HepG2 (cell line): ENCODE results near the gene ZNF524. TPM values are rescaled to one million over a fixed set of nuclear protein-coding genes. Genes with fewer than 3 reads are reported as not detected.

Experiments
- ATAC-seq: fragments of 200-7000 bp; cut with Tn5 transposase; 3 replicates; pipeline ENCODE4 v1.9.1; 2020; ENCODE audit warnings: mild to moderate bottlenecking, moderate library complexity
- BruUV-seq: library from RNA; stranded (reverse); fragments of 400-500 nt; replicated peaks from 2 replicates; lab custom pipeline; 2021; lab: Mats Ljungman, UMichigan
- CTCF ChIA-PET: fragments of 300-600 bp; formaldehyde crosslinking; extraction: SDS; loops from one replicate; lab custom pipeline; 2021; ENCODE audit warnings: low total read pairs, inconsistent platforms, low intra/inter-chr PET ratio; lab: Yijun Ruan, JAX
- POLR2A ChIA-PET: fragments of 350-600 bp; sonication (Branson Sonifier 250); formaldehyde crosslinking; loops from one replicate; lab custom pipeline; 2020; ENCODE audit warnings: antibody characterized with exemption, inconsistent platforms; lab: Yijun Ruan, JAX
- DNase-seq: peaks from one replicate; pipeline ENCODE4 v3.0.0-alpha.2; 2015; ENCODE audit warnings: low spot score
- FAIRE-seq: peaks from 3 replicates; lab custom pipeline; 2011; peaks lifted over from hg19 to GRCh38; lab: Jason Lieb, UNC
- H2AFZ ChIP-seq: one replicate; pipeline ENCODE4 v1.6.1; 2011; ENCODE audit warnings: low read length, inconsistent platforms
- H3K27ac ChIP-seq: fragments of 300-600 bp; 3 replicates; pipeline ENCODE4 v1.8.0; 2011; ENCODE audit warnings: mixed run types, mild to moderate bottlenecking, mixed read lengths, low read length, inconsistent platforms; ENCODE audit not compliant: insufficient read depth; ENCODE audit errors: extremely low read length
- H3K27me3 ChIP-seq, 2 experiments: fragments of 200-600 bp in 1 of 2; 2 replicates in 1 of 2; 3 replicates in 1 of 2; pipeline versions ENCODE4 v1.6.0 to v1.8.0; 2011; ENCODE audit warnings: low read length in 2 of 2, mild to moderate bottlenecking in 2 of 2, moderate library complexity in 2 of 2, inconsistent platforms in 1 of 2; ENCODE audit not compliant: insufficient read depth in 2 of 2, control insufficient read depth in 1 of 2
- H3K36me3 ChIP-seq, 2 experiments: fragments of 200-600 bp in 1 of 2; replicated peaks in 1 of 2; 2 replicates in 1 of 2; 3 replicates in 1 of 2; pipeline versions ENCODE4 v1.5.1 to v1.8.0; 2011; ENCODE audit warnings: low read length in 2 of 2, inconsistent platforms in 1 of 2; ENCODE audit not compliant: insufficient read depth in 2 of 2, control insufficient read depth in 1 of 2
- H3K4me1 ChIP-seq: 2 replicates; pipeline ENCODE4 v1.5.1; 2012; ENCODE audit warnings: low read length, inconsistent platforms; ENCODE audit not compliant: insufficient read depth
- H3K4me2 ChIP-seq: 2 replicates; pipeline ENCODE4 v1.6.0; 2011; ENCODE audit warnings: low read depth, low read length, inconsistent platforms
- H3K4me3 ChIP-seq, 3 experiments: fragments of 200-600 bp in 1 of 3; sonication (generic), shearing (Covaris generic) in 1 of 3; replicated peaks in 1 of 3; 2 replicates each; pipeline ENCODE4 v1.5.1; 2011 to 2016; ENCODE audit warnings: low read length in 3 of 3, inconsistent platforms in 2 of 3, low read depth in 2 of 3, mild to moderate bottlenecking in 2 of 3, control low read depth in 1 of 3, mixed read lengths in 1 of 3; ENCODE audit not compliant: insufficient read depth in 1 of 3
- H3K79me2 ChIP-seq: one replicate; pipeline ENCODE4 v1.6.1; 2011; ENCODE audit warnings: low read length, inconsistent platforms; ENCODE audit not compliant: insufficient read depth
- H3K9ac ChIP-seq: 2 replicates; pipeline ENCODE4 v1.6.0; 2011; ENCODE audit warnings: mild to moderate bottlenecking, low read depth, low read length, inconsistent platforms; ENCODE audit not compliant: insufficient read depth
- H3K9me3 ChIP-seq: 2 replicates; pipeline ENCODE4 v1.5.1; 2012; ENCODE audit warnings: mild to moderate bottlenecking, low read length
- H4K20me1 ChIP-seq: 2 replicates; pipeline ENCODE4 v1.6.0; 2011; ENCODE audit warnings: inconsistent platforms, mild to moderate bottlenecking, low read length, moderate library complexity; ENCODE audit not compliant: insufficient read depth
- CHCHD3 ChIP-seq: sonication (generic); formaldehyde crosslinking; IDR thresholded peaks from 2 replicates; pipeline ENCODE4 v1.8.0; 2022; ENCODE audit warnings: mild to moderate bottlenecking, missing genetic modification reagents, moderate library complexity
- ERF ChIP-seq: IDR thresholded peaks from 2 replicates; pipeline ENCODE4 v1.6.1; 2018; ENCODE audit warnings: missing biosample characterization, missing genetic modification reagents
- HOXA3 ChIP-seq: sonication (generic); formaldehyde crosslinking; IDR thresholded peaks from 2 replicates; pipeline ENCODE4 v1.5.0; 2020; ENCODE audit warnings: missing genetic modification reagents
- HOXA5 ChIP-seq: sonication (generic); formaldehyde crosslinking; IDR thresholded peaks from 2 replicates; pipeline ENCODE4 v1.4.0; 2020; ENCODE audit warnings: missing genetic modification reagents
- PAWR ChIP-seq: sonication (generic); formaldehyde crosslinking; IDR thresholded peaks from 2 replicates; pipeline ENCODE4 v1.4.0; 2020; ENCODE audit warnings: missing genetic modification reagents, mild to moderate bottlenecking, borderline replicate concordance
- ZNF574 ChIP-seq: sonication (generic); formaldehyde crosslinking; IDR thresholded peaks from 2 replicates; pipeline ENCODE4 v1.4.0; 2020; ENCODE audit warnings: missing genetic modification reagents
- ZSCAN29 ChIP-seq: sonication (generic); formaldehyde crosslinking; conservative IDR thresholded peaks from 2 replicates; pipeline ENCODE4 v1.4.0; 2020; ENCODE audit warnings: mild to moderate bottlenecking, missing genetic modification reagents
- WGBS: methylation state at CpG from one replicate; pipeline ENCODE4 v1.1.6; 2017; ENCODE audit warnings: low lambda C conversion rate; 5-methylcytosine and 5-hydroxymethylcytosine counted together
- in situ Hi-C: cut with HindIII; loops from 2 replicates; pipeline ENCODE4 v1.10.0; 2017; ENCODE audit warnings: low pct_unique_long_range_greater_than_20kb; ENCODE audit not compliant: extremely low pct_ligation_motif_present
- intact Hi-C: fragments of 100-400 bp; cut with micrococcal nuclease; formaldehyde crosslinking; loops from one replicate; pipeline ENCODE4 v1.10.0; 2022; ENCODE audit not compliant: unreplicated experiment
- polyA plus RNA-seq, 8 experiments: library from polyadenylated mRNA; depleted of rRNA in 3 of 8; stranded (reverse) in 7 of 8; unstranded in 1 of 8; fragments of >200 nt; fragmentation: Illumina TruSeq in 4 of 8; extraction: Trizol in 4 of 8; gene quantifications; 2 replicates each; pipeline versions ENCODE4 v1.2.1 to v1.2.3, GENCODE V29; 2011 to 2016; ENCODE audit warnings: low read depth in 4 of 8, missing spikeins in 1 of 8, mixed read lengths in 1 of 8; ENCODE audit not compliant: insufficient read depth in 1 of 8
- total RNA-seq, 5 experiments: library from RNA; depleted of rRNA; stranded (reverse); fragments of >200 nt; fragmentation: Illumina TruSeq; extraction: Trizol; gene quantifications; 2 replicates each; pipeline ENCODE4 v1.2.3, GENCODE V29; 2016; ENCODE audit warnings: low read depth in 1 of 5

The ZNF524 gene
- total and polyA plus RNA-seq, 2 of the 13 experiments (the other 11 are each of a cell fraction or from before 2014, with no cell fraction given): 3.2 to 4.6 TPM

DNA sequence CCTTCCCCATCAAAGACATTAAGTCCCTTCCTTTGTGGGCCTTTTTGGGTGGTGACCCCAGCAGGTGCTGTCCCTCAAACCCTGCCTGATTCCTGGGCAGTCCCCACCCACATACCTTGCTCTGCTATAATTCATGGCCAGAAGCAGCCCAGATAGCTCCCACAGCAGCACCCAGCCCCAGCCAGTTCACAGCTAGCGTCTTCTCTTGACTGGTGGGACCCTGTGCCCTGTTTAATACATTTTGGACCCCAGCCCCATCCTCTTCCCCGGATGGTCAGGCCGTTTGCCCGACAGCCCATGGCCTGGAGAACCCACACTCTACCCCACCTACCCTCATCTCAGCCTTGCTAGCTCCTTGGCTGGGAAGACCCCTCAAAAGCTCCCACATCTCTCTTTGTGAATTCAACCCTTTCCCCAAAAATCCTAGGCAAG lies 50.1 kb downstream of the ZNF524 start:
- Histone ChIP-seq H3K4me1 (peaks cover 35% of the 10 kb centered on the region), H3K79me2 (peaks cover 11% of the 10 kb centered on the region), H3K9ac (no peak overlapping the region), H3K4me3 (no peak overlapping the region), H4K20me1 (0 out of 2 replicates have a peak, but pooled peaks cover 2% of the 10 kb centered on the region), H3K4me2 (no peak overlapping the region), H3K9me3 (no peaks in the 10 kb centered on the region), H2AFZ (no peak overlapping the region), H3K27me3 (no peaks in the 10 kb centered on the region; a peak in 1 of 5 replicates), H3K27ac (no peak overlapping the region), H3K36me3 (peaks cover 0 to 4% of the 10 kb centered on the region in 2 experiments; a peak in 2 of 5 replicates)
- ATAC-seq (no peak), FAIRE-seq (no peak), DNase-seq (no peak)
- TF ChIP-seq CHCHD3: no peak
- TF ChIP-seq ZNF574 (CRISPR knock-in tag): no peak
- no peak for TF ChIP-seq PAWR (CRISPR knock-in tag)
- TF ChIP-seq ZSCAN29 (CRISPR knock-in tag): no peak
- TF ChIP-seq HOXA5 (CRISPR knock-in tag): no peak
- no peak for TF ChIP-seq HOXA3 (CRISPR knock-in tag)
- no peak for TF ChIP-seq ERF (CRISPR knock-in tag)
- POLR2A ChIA-PET: interaction anchor here (0.6 kb wide), 1 partner anchor 9 kb away, joined by 3 read pairs; the partner anchor contains the start of gene ZNF580
- WGBS: 94% methylated on average over 4 of the region's 4 CpGs
- BruUV-seq: no TSS peak
- CTCF ChIA-PET: no interaction called here
- intact Hi-C loops: no loop called here
- in situ Hi-C loops: no loop called here
